Uterus (tissue), 4 donors: ENCODE results near the gene CBY1. TPM values are rescaled to one million over a fixed set of nuclear protein-coding genes. Genes with fewer than 3 reads are reported as not detected.
"Not testable (repeated sequence)": the region's sequence is repeated elsewhere in the genome, so short reads cannot be mapped to it uniquely, and the experiment has no call there.

ENCODE experiments used
- DNase-seq, 2 donors: peaks; one replicate each; pipeline ENCODE4 v3.0.0-alpha.2; 2019 to 2020
- H3K27ac ChIP-seq, 2 donors: fragments of 200-600 bp; sonication (generic); 1 replicate in 1 of 2; 2 replicates in 1 of 2; pipeline ENCODE4 v1.5.1; 2016 to 2018
- H3K27me3 ChIP-seq, 2 donors: fragments of 200-600 bp; sonication (generic); one replicate each; pipeline ENCODE4 v1.5.1; 2018 to 2019; ENCODE audit warnings: control low read depth in 1 of 2
- H3K36me3 ChIP-seq, 2 donors: fragments of 200-600 bp; sonication (generic); one replicate each; pipeline ENCODE4 v1.5.1; 2019; ENCODE audit warnings: control low read depth in 1 of 2
- H3K4me1 ChIP-seq, 2 donors: fragments of 200-600 bp; sonication (generic); one replicate each; pipeline ENCODE4 v1.5.1; 2018 to 2019; ENCODE audit warnings: control low read depth in 1 of 2
- H3K4me3 ChIP-seq, 2 donors: fragments of 200-600 bp; sonication (generic); 1 replicate in 1 of 2; 2 replicates in 1 of 2; pipeline ENCODE4 v1.5.1; 2018 to 2019; ENCODE audit warnings: mild to moderate bottlenecking in 1 of 2
- H3K9me3 ChIP-seq, 2 donors: fragments of 200-600 bp; sonication (generic); one replicate each; pipeline ENCODE4 v1.5.1; 2019; ENCODE audit warnings: control low read depth in 1 of 2
- CTCF ChIP-seq, 4 experiments: fragments of 200-600 bp in 2 of 4; fragments of 450-650 bp in 2 of 4; sonication (generic) in 2 of 4; IDR thresholded peaks; one replicate each; pipeline ENCODE4 v1.5.1; 2016 to 2019; ENCODE audit warnings: antibody characterized with exemption in 4 of 4, mild to moderate bottlenecking in 2 of 4, moderate library complexity in 1 of 4
- POLR2A ChIP-seq, 2 donors: fragments of 450-650 bp; IDR thresholded peaks; one replicate each; pipeline ENCODE4 v1.6.1; 2016; ENCODE audit warnings: antibody characterized with exemption in 2 of 2, mild to moderate bottlenecking in 1 of 2, moderate library complexity in 1 of 2
- intact Hi-C: fragments of 100-400 bp; cut with DNase I; formaldehyde crosslinking; loops from one replicate; pipeline ENCODE4 v1.15.1; 2023; ENCODE audit warnings: low total_unique reads
- total RNA-seq, 4 donors: library from RNA; depleted of rRNA in 3 of 4; stranded (reverse); fragments of >200 nt in 3 of 4; gene quantifications; one replicate each; pipeline versions ENCODE4 v1.1.0 to v1.2.4, GENCODE V29; 2014 to 2023
- donor health status: DM: yes; HTN: yes; CAD: no.

CBY1 gene
- total RNA-seq, 4 donors from 2014 or later = 10.5 to 42.8 (median 28.6) TPM

- H3K27ac ChIP-seq = no peak overlapping the region
- H3K9me3 ChIP-seq = no peaks in the 10 kb centered on the region
- H3K27me3 ChIP-seq = no peaks in the 10 kb centered on the region
- no peaks in the 10 kb centered on the region for H3K36me3 ChIP-seq
- H3K4me1 ChIP-seq = no peaks in the 10 kb centered on the region
- intact Hi-C loops = no loop called here
- no peak for DNase-seq
- no peak overlapping the region for H3K4me3 ChIP-seq
- no peak for TF ChIP-seq POLR2A (IDR thresholded peaks at IDR 0.05)
- no peak for TF ChIP-seq CTCF (IDR thresholded peaks at IDR 0.05)
These were observed 23.9 kb upstream of the CBY1 start for GRCh38 chr22:38632528-38632927.

GRCh38 chr22:38638216-38638615 lies 18.2 kb upstream of the CBY1 start:
- TF ChIP-seq CTCF (IDR thresholded peaks at IDR 0.05) (no peak), POLR2A (IDR thresholded peaks at IDR 0.05) (no peak)
- no peak for DNase-seq
- intact Hi-C loops = no loop called here

DNA sequence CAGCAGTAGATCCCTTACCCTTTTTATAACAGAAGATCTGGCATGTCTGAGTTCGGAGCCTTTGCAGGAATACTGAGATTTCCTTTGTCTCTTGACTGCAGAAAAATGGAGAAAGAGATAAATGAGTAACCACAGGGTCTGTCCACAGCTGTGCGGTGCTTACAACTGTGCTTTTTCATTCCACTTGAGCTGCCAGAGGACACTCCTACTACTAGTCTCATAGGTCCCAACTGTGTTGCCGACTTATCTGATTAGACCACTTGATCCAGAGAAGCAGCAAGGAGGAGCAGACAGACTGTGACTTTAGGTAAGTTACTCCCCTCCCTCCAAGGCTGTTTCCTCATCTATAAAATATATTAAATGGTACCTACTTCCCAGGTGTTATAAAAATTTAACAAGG lies 17.7 kb upstream of the CBY1 start:
- H3K36me3 ChIP-seq = no peaks in the 10 kb centered on the region
- H3K4me1 ChIP-seq = no peaks in the 10 kb centered on the region
- H3K9me3 ChIP-seq = no peaks in the 10 kb centered on the region
- TF ChIP-seq CTCF (IDR thresholded peaks at IDR 0.05) (no peak), POLR2A (IDR thresholded peaks at IDR 0.05) (no peak)
- intact Hi-C loops = no loop called here
- no peak overlapping the region for H3K4me3 ChIP-seq
- no peaks in the 10 kb centered on the region for H3K27me3 ChIP-seq
- H3K27ac ChIP-seq = no peak overlapping the region
- DNase-seq = no peak

More at GRCh38 chr22:38638216-38638615, 18.2 kb upstream of the CBY1 start:
- H3K27me3 ChIP-seq = no peaks in the 10 kb centered on the region
- no peaks in the 10 kb centered on the region for H3K9me3 ChIP-seq
- H3K4me1 ChIP-seq = no peaks in the 10 kb centered on the region
- H3K27ac ChIP-seq = no peak overlapping the region
- H3K4me3 ChIP-seq = no peak overlapping the region
- no peaks in the 10 kb centered on the region for H3K36me3 ChIP-seq

- no peaks in the 10 kb centered on the region for H3K27me3 ChIP-seq
- DNase-seq = no peak
These were observed 14.9 kb upstream of the CBY1 start for GRCh38 chr22:38641476-38642040.

DNA sequence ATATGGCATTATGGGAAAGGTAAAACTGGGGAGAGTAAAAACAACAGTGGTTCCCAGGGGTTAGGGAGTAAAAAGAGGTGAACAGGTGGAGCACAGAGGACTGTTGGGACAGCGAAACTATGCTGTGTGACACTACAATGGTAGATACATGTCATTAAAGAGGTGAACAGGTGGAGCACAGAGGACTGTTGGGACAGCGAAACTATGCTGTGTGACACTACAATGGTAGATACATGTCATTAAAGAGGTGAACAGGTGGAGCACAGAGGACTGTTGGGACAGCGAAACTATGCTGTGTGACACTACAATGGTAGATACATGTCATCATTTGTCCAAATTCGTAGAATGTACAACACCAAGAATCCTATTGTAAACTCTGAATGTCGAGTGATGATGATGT lies 12.2 kb upstream of the CBY1 start:
- DNase-seq, H3K4me3 ChIP-seq, H3K9me3 ChIP-seq, intact Hi-C loops, H3K4me1 ChIP-seq, H3K27me3 ChIP-seq, H3K27ac ChIP-seq, H3K36me3 ChIP-seq: not testable (repeated sequence)

More at GRCh38 chr22:38641476-38642040, 14.9 kb upstream of the CBY1 start:
- H3K27ac ChIP-seq = no peak overlapping the region
- H3K9me3 ChIP-seq = no peaks in the 10 kb centered on the region
- no peaks in the 10 kb centered on the region for H3K4me1 ChIP-seq
- no peak overlapping the region for H3K4me3 ChIP-seq
- no peaks in the 10 kb centered on the region for H3K36me3 ChIP-seq
- no peak for TF ChIP-seq POLR2A (IDR thresholded peaks at IDR 0.05)
- no peak for TF ChIP-seq CTCF (IDR thresholded peaks at IDR 0.05)
- intact Hi-C loops = no loop called here

DNA sequence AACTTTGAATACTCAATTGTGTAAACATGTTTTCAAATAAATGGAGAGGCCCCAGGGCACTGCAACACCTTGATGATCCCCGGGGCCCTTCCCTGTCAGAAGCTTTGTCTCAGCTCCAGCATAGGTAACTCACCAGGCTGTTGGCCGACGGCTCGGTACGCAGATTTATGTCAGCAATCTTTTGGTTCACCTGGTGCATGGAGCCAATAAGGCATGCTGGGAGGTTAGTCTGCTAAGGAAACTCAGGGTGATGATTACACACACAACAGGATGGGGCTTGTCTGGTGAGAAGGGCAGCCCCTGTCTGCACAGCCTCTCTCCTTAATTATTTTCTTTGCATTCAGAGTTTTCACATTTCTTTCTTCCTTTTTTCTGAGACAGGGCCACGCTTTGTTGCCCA lies 11.0 kb upstream of the CBY1 start:
- Histone ChIP-seq H3K9me3 (no peaks in the 10 kb centered on the region), H3K27ac (no peak overlapping the region), H3K4me3 (no peak overlapping the region), H3K4me1 (no peaks in the 10 kb centered on the region), H3K36me3 (no peaks in the 10 kb centered on the region), H3K27me3 (no peaks in the 10 kb centered on the region)
- intact Hi-C loops = no loop called here
- TF ChIP-seq POLR2A (IDR thresholded peaks at IDR 0.05) (no peak), CTCF (IDR thresholded peaks at IDR 0.05) (no peak)
- no peak for DNase-seq
